AG04449 (cell line): ENCODE measurements around the gene CHKA.

Experiments used
- CTCF ChIA-PET: fragments of 350-600 bp; formaldehyde crosslinking; extraction: SDS; loops from one replicate; lab custom pipeline; 2021; ENCODE audit warnings: antibody characterized with exemption; lab: Yijun Ruan, JAX
- POLR2A ChIA-PET: fragments of 400-600, 350-600 bp; formaldehyde crosslinking; extraction: SDS; loops from one replicate; lab custom pipeline; 2020; ENCODE audit warnings: antibody characterized with exemption, inconsistent platforms; lab: Yijun Ruan, JAX
- DNase-seq: peaks from one replicate; pipeline ENCODE4 v3.0.0-alpha.2; 2010; ENCODE audit warnings: low read depth, low spot score
- H3K4me3 ChIP-seq: 2 replicates; pipeline ENCODE4 v1.5.1; 2011; ENCODE audit warnings: low read depth, mild to moderate bottlenecking, control low read depth, low read length
- CTCF ChIP-seq: IDR thresholded peaks from one replicate; pipeline ENCODE4 v1.5.1; 2011; ENCODE audit warnings: mild to moderate bottlenecking, moderate library complexity, low read length, control low read depth, inconsistent platforms; ENCODE audit not compliant: insufficient read depth; ENCODE audit errors: missing control alignments

CHKA gene

GRCh38 chr11:68015467-68015866 lies 105.7 kb downstream of the CHKA start:
- no peak overlapping the region for H3K4me3 ChIP-seq
- ChIA-PET POLR2A (no interaction called here), CTCF (interaction anchor here (0.9 kb wide), 1 partner anchor 13 kb away, joined by 3 read pairs; no protein-coding TSS in a partner anchor)
- no peak for TF ChIP-seq CTCF
- no peak for DNase-seq

DNA sequence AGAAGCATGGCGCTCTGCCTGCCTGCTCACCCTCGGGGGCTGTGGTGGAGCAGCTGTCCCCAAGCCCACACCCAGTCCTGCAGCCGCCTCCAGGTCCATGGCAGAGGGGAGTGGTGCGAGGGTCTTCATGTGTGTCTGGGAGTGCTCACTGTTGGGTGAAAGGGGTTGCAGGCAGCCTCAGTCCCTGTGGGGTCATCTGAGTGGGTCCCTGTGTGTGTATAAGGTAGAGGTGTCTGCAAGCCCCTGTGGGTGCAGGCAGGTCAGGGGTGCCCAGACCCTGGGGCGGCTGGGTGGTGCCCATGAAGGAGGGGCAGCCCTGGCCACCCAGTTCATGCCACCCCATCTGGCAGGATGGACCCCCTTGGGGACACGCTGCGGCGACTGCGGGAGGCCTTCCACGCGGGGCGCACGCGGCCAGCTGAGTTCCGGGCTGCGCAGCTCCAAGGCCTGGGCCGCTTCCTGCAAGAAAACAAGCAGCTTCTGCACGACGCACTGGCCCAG lies 106.2 kb downstream of the CHKA start:
- POLR2A ChIA-PET, result interaction anchor here (1.0 kb wide), 1 partner anchor 12 kb away, joined by 4 read pairs; no protein-coding TSS in a partner anchor
- CTCF ChIA-PET, result interaction anchor here (0.9 to 3.1 kb wide), 2 partner anchors 14 to 194 kb away, joined by 3 to 18 read pairs; no protein-coding TSS in a partner anchor
- TF ChIP-seq CTCF, result no peak
- DNase-seq, result no peak
- no peak overlapping the region for H3K4me3 ChIP-seq

DNA sequence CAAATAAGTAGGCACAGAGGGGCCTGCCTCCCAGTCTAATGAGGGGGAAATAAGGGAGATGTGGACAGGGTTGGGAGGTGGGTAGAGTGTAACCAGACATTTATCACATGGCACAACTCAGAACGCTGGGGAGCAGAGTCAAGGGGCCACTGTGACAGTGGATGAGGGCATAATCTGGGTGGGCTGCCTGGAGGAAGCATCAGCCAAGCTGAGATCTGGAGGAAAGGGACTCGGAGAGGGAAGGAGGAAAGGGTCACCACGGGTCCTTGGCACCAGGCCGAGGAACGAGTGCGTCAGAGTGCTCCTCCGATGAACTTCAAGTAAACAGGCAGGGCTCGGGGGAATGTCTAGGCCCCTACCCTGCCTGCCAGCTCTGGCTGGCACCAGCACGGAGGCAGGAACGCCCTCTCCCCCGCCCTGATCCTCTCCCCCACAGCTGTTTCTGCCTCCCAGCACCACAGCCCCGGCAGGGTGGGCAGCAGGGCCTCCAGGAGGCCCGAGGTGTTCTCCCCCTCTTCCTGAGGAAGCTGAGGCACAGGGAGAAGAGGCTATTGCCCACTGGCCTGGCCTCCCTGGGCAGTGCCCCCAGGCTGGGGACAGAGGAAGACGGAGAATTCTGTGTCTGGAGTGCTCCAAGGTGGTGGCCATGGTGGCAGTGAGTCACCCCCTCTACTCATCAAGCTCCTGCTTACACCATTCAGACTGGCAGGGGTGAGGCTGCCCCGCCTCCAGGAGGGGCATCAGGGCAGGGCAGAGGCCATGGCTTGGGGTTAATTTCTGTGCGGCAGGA lies 106.8 kb downstream of the CHKA start:
- DNase-seq, result no peak
- ChIA-PET POLR2A (interaction anchor here (0.6 to 1.0 kb wide), 3 partner anchors 12 to 67 kb away, joined by 3 to 4 read pairs (median 3); no protein-coding TSS in a partner anchor), CTCF (interaction anchor here (3.1 kb wide), 1 partner anchor 195 kb away, joined by 18 read pairs; no protein-coding TSS in a partner anchor)
- H3K4me3 ChIP-seq, result no peak overlapping the region
- no peak for TF ChIP-seq CTCF

GRCh38 chr11:68013611-68014156 lies 107.5 kb downstream of the CHKA start:
- TF ChIP-seq CTCF, result no peak
- H3K4me3 ChIP-seq, result no peak overlapping the region
- CTCF ChIA-PET, result interaction anchor here (1.0 to 3.1 kb wide), 2 partner anchors 190 to 196 kb away, joined by 3 to 18 read pairs; no protein-coding TSS in a partner anchor
- POLR2A ChIA-PET, result interaction anchor here (0.9 to 1.2 kb wide), 5 partner anchors 13 to 30 kb away, joined by 3 to 4 read pairs (median 3); partner anchors contain the start of gene NDUFS8
- no peak for DNase-seq

- no peak for TF ChIP-seq CTCF
- CTCF ChIA-PET, result interaction anchor here (1.0 to 3.1 kb wide), 4 partner anchors 9 to 196 kb away, joined by 3 to 18 read pairs (median 4); no protein-coding TSS in a partner anchor
- no peak overlapping the region for H3K4me3 ChIP-seq
- POLR2A ChIA-PET, result interaction anchor here (1.0 to 1.2 kb wide), 4 partner anchors 14 to 18 kb away, joined by 3 to 4 read pairs (median 3); partner anchors contain the start of gene NDUFS8
- peak; percentile 90 for DNase-seq
These were observed 108.2 kb downstream of the CHKA start for GRCh38 chr11:68012843-68013610.
